ENCODE data around the gene SLC23A3. TPM values are rescaled to one million over a fixed set of nuclear protein-coding genes. Genes with fewer than 3 reads are reported as not detected.

The SLC23A3 gene
- total RNA-seq, 1 donor from 2014 or later: 0.92 TPM

Other genes starting within 250 kb of the SLC23A3 start
- not detected for gene CDK5R2, start 210.4 kb downstream of the SLC23A3 start, total RNA-seq
- not detected for gene FEV, start 184.8 kb downstream of the SLC23A3 start, total RNA-seq
- gene CRYBA2, start 176.6 kb downstream of the SLC23A3 start, total RNA-seq: not detected
- not detected for gene CFAP65, start 128.5 kb downstream of the SLC23A3 start, total RNA-seq
- not detected for gene IHH, start 109.1 kb downstream of the SLC23A3 start, total RNA-seq
- gene NHEJ1, start 9.2 kb downstream of the SLC23A3 start, total RNA-seq: 12.8 TPM
- gene CNPPD1, start 6.9 kb upstream of the SLC23A3 start, total RNA-seq: 23.9 TPM
- gene RETREG2, start 8.2 kb upstream of the SLC23A3 start, total RNA-seq: 35.0 TPM
- gene ZFAND2B, start 36.8 kb upstream of the SLC23A3 start, total RNA-seq: 24.4 TPM
- 35.3 TPM for gene ABCB6, start 48.9 kb upstream of the SLC23A3 start, total RNA-seq
- gene ATG9A, start 59.6 kb upstream of the SLC23A3 start, total RNA-seq: 51.9 TPM
- gene ANKZF1, start 59.8 kb upstream of the SLC23A3 start, total RNA-seq: 41.0 TPM
- gene GLB1L, start 75.4 kb upstream of the SLC23A3 start, total RNA-seq: 5.2 TPM
- gene STK16, start 75.5 kb upstream of the SLC23A3 start, total RNA-seq: 10.5 TPM
- not detected for gene TUBA4B, start 83.2 kb upstream of the SLC23A3 start, total RNA-seq
- gene TUBA4A, start 83.9 kb upstream of the SLC23A3 start, total RNA-seq: 76.1 TPM
- gene DNAJB2, start 109.3 kb upstream of the SLC23A3 start, total RNA-seq: 96.5 TPM
- 0.31 TPM for gene PTPRN, start 139.4 kb upstream of the SLC23A3 start, total RNA-seq
- not detected for gene RESP18, start 162.7 kb upstream of the SLC23A3 start, total RNA-seq
- gene DNPEP, start 217.9 kb upstream of the SLC23A3 start, total RNA-seq: 33.4 TPM
- 5,232 TPM for gene DES, start 248.3 kb upstream of the SLC23A3 start, total RNA-seq